ENCODE data around the gene LRRC3.

The LRRC3 gene

GRCh38 chr21:44456214-44456914, 1.1 kb downstream of the LRRC3 start:
- no peak for TF ChIP-seq CTCF (IDR thresholded peaks at IDR 0.05; ENCODE audit: low read depth, low read length)
- no peak overlapping the region for H3K4me3 ChIP-seq (ENCODE audit: low read depth, low read length)

GRCh38 chr21:44456915-44457736, 1.8 kb downstream of the LRRC3 start:
- no peak overlapping the region for H3K4me3 ChIP-seq (ENCODE audit: low read depth, low read length)
- no peak for TF ChIP-seq CTCF (IDR thresholded peaks at IDR 0.05; ENCODE audit: low read depth, low read length)

- no peak overlapping the region for H3K4me3 ChIP-seq (ENCODE audit: low read depth, low read length)
- no peak for TF ChIP-seq CTCF (IDR thresholded peaks at IDR 0.05; ENCODE audit: low read depth, low read length)
These were observed 3.8 kb downstream of the LRRC3 start for GRCh38 chr21:44458971-44459711.

GRCh38 chr21:44459712-44460440, 4.6 kb downstream of the LRRC3 start:
- TF ChIP-seq CTCF (IDR thresholded peaks at IDR 0.05; ENCODE audit: low read depth, low read length): no peak
- no peak overlapping the region for H3K4me3 ChIP-seq (ENCODE audit: low read depth, low read length)

- no peak overlapping the region for H3K4me3 ChIP-seq (ENCODE audit: low read depth, low read length)
- no peak for TF ChIP-seq CTCF (IDR thresholded peaks at IDR 0.05; ENCODE audit: low read depth, low read length)
These were observed 5.1 kb downstream of the LRRC3 start for GRCh38 chr21:44460441-44460755.

- H3K4me3 ChIP-seq (ENCODE audit: low read depth, low read length): no peak overlapping the region
- TF ChIP-seq CTCF (IDR thresholded peaks at IDR 0.05; ENCODE audit: low read depth, low read length): no peak
These were observed 5.7 kb downstream of the LRRC3 start for GRCh38 chr21:44461005-44461404.

Measured in WI38 (cell line).